Loucy (cell line): ENCODE results near the gene HIBCH.

Experiments used
- H2AFZ ChIP-seq: fragments of 200-600 bp; sonication (generic); 2 replicates; pipeline ENCODE4 v1.6.0; 2016; ENCODE audit warnings: antibody characterized with exemption, mild to moderate bottlenecking, low read length, moderate library complexity
- H3F3A ChIP-seq: fragments of 200-600 bp; 2 replicates; pipeline ENCODE4 v1.6.0; 2016; ENCODE audit warnings: antibody characterized with exemption, low read depth, mild to moderate bottlenecking
- H3K27me3 ChIP-seq: fragments of 200-600 bp; sonication (generic); 2 replicates; pipeline ENCODE4 v1.6.1; 2014; ENCODE audit warnings: low read length, mild to moderate bottlenecking; ENCODE audit not compliant: insufficient read depth, poor library complexity, severe bottlenecking
- H3K36me3 ChIP-seq: fragments of 200-600 bp; sonication (generic); 2 replicates; pipeline ENCODE4 v1.6.1; 2016; ENCODE audit warnings: low read length; ENCODE audit not compliant: insufficient read depth
- H3K4me1 ChIP-seq: fragments of 200-600 bp; sonication (generic); 2 replicates; pipeline ENCODE4 v1.5.1; 2014; ENCODE audit warnings: low read length, mild to moderate bottlenecking; ENCODE audit not compliant: insufficient read depth, poor library complexity, severe bottlenecking
- H3K4me2 ChIP-seq: fragments of 200-600 bp; sonication (generic); 2 replicates; pipeline ENCODE4 v1.6.0; 2014; ENCODE audit warnings: antibody characterized with exemption, low read length, low read depth, mild to moderate bottlenecking; ENCODE audit not compliant: poor library complexity, severe bottlenecking
- H3K4me3 ChIP-seq: fragments of 200-600 bp; sonication (generic); 2 replicates; pipeline ENCODE4 v1.5.1; 2014; ENCODE audit warnings: low read length, mild to moderate bottlenecking, mixed read lengths; ENCODE audit not compliant: poor library complexity, severe bottlenecking
- H3K79me2 ChIP-seq: fragments of 200-600 bp; sonication (generic); 2 replicates; pipeline ENCODE4 v1.6.1; 2014; ENCODE audit warnings: low read length; ENCODE audit not compliant: insufficient read depth
- H3K9ac ChIP-seq: fragments of 200-600 bp; sonication (generic); 2 replicates; pipeline ENCODE4 v1.6.0; 2014; ENCODE audit warnings: mild to moderate bottlenecking, low read depth, low read length, moderate library complexity; ENCODE audit not compliant: poor library complexity, severe bottlenecking
- H3K9me2 ChIP-seq: fragments of 200-600 bp; sonication (generic); replicated peaks from 2 replicates; pipeline ENCODE4 v1.6.1; 2016; ENCODE audit warnings: low read depth, low read length, mixed read lengths
- H3K9me3 ChIP-seq: fragments of 200-600 bp; sonication (generic); 2 replicates; pipeline ENCODE4 v1.6.1; 2014; ENCODE audit warnings: mild to moderate bottlenecking, antibody characterized with exemption, low read length, low read depth; ENCODE audit not compliant: insufficient read depth
- H4K20me1 ChIP-seq: fragments of 200-600 bp; sonication (generic); 2 replicates; pipeline ENCODE4 v1.6.0; 2014; ENCODE audit warnings: antibody characterized with exemption, low read length, mild to moderate bottlenecking; ENCODE audit not compliant: insufficient read depth, poor library complexity, severe bottlenecking
- CTCF ChIP-seq: fragments of 200-600 bp; sonication (generic); conservative IDR thresholded peaks from 2 replicates; pipeline ENCODE4 v1.5.1; 2014; ENCODE audit warnings: mild to moderate bottlenecking, antibody characterized with exemption, low read length
- EZH2phosphoT487 ChIP-seq: fragments of 200-600 bp; IDR thresholded peaks from 2 replicates; pipeline ENCODE4 v1.6.1; 2018; ENCODE audit warnings: antibody characterized with exemption, mild to moderate bottlenecking, moderate library complexity, borderline replicate concordance

Gene HIBCH

DNA sequence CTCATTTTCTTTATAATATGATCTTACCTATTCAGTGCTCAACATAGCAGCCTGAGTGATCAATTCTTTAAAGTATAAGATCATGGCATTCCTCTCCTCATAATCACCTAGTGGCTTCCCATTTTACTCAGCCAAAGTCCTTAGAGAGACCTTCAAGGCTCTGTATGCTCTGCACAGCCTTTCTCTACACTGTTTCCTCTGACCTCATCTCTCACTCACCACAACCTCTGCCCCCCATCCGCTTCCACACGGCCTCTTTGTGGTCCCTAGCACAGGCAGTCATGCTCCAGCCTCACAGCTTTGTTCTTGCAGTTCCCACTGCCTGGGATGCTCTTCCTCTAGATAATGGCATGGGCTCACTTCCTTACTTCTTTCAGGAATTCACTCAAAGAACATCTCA is 109.2 kb downstream of the HIBCH start:
- H3K9me2 ChIP-seq = no peaks in the 10 kb centered on the region
- peaks cover 12% of the 10 kb centered on the region for H3K4me1 ChIP-seq
- no peak overlapping the region for H3K9ac ChIP-seq
- peaks cover 5% of the 10 kb centered on the region; the same call in 1 of the 2 replicates for H3K36me3 ChIP-seq
- no peaks in the 10 kb centered on the region for H3K79me2 ChIP-seq
- H3F3A ChIP-seq = no peaks in the 10 kb centered on the region
- no peaks in the 10 kb centered on the region for H3K27me3 ChIP-seq
- no peak overlapping the region for H3K4me3 ChIP-seq
- H3K9me3 ChIP-seq = no peaks in the 10 kb centered on the region
- no peaks in the 10 kb centered on the region for H4K20me1 ChIP-seq
- no peak for TF ChIP-seq EZH2phosphoT487
- no peak for TF ChIP-seq CTCF
- no peak overlapping the region for H2AFZ ChIP-seq
- no peak overlapping the region for H3K4me2 ChIP-seq

DNA sequence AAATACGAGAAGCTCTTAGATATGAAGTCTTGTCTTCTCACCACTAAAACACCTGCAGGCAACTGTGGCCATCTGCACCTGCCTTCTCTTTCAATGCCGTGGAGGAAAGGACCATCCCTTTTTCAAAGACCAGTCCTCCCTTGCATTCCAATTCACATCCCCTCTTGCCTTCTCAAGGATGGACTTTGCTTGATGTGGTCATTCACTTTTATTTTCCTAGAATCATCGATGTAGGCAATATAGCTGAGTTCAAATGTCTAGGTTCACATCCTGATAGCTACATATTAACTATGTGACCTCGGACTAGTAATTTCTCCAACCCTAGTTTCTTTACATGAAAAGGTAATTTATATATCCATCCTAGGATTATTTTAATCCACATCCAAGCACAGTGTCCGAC is 110.1 kb downstream of the HIBCH start:
- TF ChIP-seq EZH2phosphoT487 = no peak
- no peak for TF ChIP-seq CTCF
- H4K20me1 ChIP-seq = no peaks in the 10 kb centered on the region
- no peaks in the 10 kb centered on the region for H3K79me2 ChIP-seq
- no peak overlapping the region for H3K4me3 ChIP-seq
- H3K9ac ChIP-seq = no peak overlapping the region
- H3F3A ChIP-seq = no peaks in the 10 kb centered on the region
- H3K9me2 ChIP-seq = no peaks in the 10 kb centered on the region
- H2AFZ ChIP-seq = no peak overlapping the region
- peaks cover 9% of the 10 kb centered on the region; the same call in 1 of the 2 replicates for H3K36me3 ChIP-seq
- no peak overlapping the region for H3K4me2 ChIP-seq
- peaks cover 7% of the 10 kb centered on the region for H3K4me1 ChIP-seq
- no peaks in the 10 kb centered on the region for H3K9me3 ChIP-seq
- H3K27me3 ChIP-seq = no peaks in the 10 kb centered on the region

DNA sequence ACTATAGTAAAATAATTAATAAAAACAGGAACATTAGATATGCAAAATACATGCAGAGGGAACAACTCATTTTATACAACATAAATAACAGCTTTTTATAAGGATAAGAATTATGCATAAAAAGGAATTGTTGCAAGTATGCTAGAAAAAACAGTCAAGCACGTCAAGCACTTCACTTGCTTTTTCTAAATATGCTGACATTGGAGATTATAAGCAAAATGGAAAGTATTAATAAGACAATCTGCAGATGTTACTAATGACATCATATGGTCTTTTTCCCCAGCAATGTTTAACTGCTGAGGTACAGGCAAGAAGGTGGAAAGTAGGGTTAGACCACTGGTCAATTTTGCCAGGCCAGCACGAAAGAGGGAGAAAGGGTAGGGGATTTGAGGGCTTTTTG is 111.7 kb downstream of the HIBCH start:
- Histone ChIP-seq H3K4me1 (peaks cover under 1% of the 10 kb centered on the region), H2AFZ (no peak overlapping the region), H3K9ac (no peak overlapping the region), H4K20me1 (no peaks in the 10 kb centered on the region), H3K4me2 (no peak overlapping the region), H3K27me3 (no peaks in the 10 kb centered on the region), H3K4me3 (no peak overlapping the region), H3K36me3 (peaks cover 17% of the 10 kb centered on the region; the same call in 1 of the 2 replicates), H3K9me3 (no peaks in the 10 kb centered on the region), H3K79me2 (no peaks in the 10 kb centered on the region), H3K9me2 (no peaks in the 10 kb centered on the region), H3F3A (no peaks in the 10 kb centered on the region)
- TF ChIP-seq EZH2phosphoT487 (no peak), CTCF (no peak)
